Astrocyte (in vitro differentiated cells and primary cell): ENCODE data around the gene SUGCT.

Source experiments
- EZH2 ChIP-seq: IDR thresholded peaks from 2 replicates; pipeline ENCODE4 v1.6.1; 2012; ENCODE audit warnings: mild to moderate bottlenecking, low read length, inconsistent platforms; ENCODE audit not compliant: insufficient read depth
- TF ChIP-seq, protein P1 (sequence below): IDR thresholded peaks from 2 replicates; pipeline ENCODE4 v1.5.1; 2011; ENCODE audit warnings: low read depth, mild to moderate bottlenecking, inconsistent platforms, low read length, moderate library complexity; ENCODE audit not compliant: insufficient read depth

DNA sequence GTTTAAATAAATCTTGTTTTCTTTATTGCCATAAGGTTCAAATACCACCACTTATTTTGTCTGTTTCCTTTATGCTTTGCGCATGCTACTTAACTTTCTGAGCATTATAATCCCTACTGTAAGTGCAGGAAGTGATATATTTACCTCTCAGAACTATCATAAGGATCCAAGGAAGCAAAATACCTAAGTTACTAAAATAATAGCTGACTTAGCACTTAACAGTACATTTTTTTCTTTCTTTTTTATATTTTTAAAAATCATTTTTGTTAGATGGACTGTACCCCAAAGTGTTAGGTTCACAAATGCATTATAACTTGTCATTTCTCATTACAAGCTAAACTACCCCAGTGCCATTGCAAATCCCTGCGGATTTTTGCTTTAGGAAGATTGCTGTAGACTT is 663.8 kb downstream of the SUGCT start:
- TF ChIP-seq, protein P1, sequence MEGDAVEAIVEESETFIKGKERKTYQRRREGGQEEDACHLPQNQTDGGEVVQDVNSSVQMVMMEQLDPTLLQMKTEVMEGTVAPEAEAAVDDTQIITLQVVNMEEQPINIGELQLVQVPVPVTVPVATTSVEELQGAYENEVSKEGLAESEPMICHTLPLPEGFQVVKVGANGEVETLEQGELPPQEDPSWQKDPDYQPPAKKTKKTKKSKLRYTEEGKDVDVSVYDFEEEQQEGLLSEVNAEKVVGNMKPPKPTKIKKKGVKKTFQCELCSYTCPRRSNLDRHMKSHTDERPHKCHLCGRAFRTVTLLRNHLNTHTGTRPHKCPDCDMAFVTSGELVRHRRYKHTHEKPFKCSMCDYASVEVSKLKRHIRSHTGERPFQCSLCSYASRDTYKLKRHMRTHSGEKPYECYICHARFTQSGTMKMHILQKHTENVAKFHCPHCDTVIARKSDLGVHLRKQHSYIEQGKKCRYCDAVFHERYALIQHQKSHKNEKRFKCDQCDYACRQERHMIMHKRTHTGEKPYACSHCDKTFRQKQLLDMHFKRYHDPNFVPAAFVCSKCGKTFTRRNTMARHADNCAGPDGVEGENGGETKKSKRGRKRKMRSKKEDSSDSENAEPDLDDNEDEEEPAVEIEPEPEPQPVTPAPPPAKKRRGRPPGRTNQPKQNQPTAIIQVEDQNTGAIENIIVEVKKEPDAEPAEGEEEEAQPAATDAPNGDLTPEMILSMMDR: no peak
- TF ChIP-seq EZH2: no peak
